Body of pancreas (tissue), 4 donors: ENCODE measurements around the gene GUCA2B. TPM values are rescaled to one million over a fixed set of nuclear protein-coding genes. Genes with fewer than 3 reads are reported as not detected.

Experiments
- ATAC-seq: fragments of 150-250 bp; one replicate; pipeline ENCODE4 v1.9.1; 2016
- DNase-seq, 4 donors: peaks; one replicate each; pipeline ENCODE4 v3.0.0-alpha.2; 2019
- H3K27ac ChIP-seq, 4 donors: fragments of 200-600 bp; sonication (generic); 1 replicate in 3 of 4; 2 replicates in 1 of 4; pipeline versions ENCODE4 v1.5.1 to v1.6.1; 2016 to 2019; ENCODE audit warnings: mild to moderate bottlenecking in 1 of 4, mixed read lengths in 1 of 4, moderate library complexity in 1 of 4
- H3K27me3 ChIP-seq, 2 donors: fragments of 200-600 bp; sonication (generic); one replicate each; pipeline ENCODE4 v1.6.0; 2016; ENCODE audit warnings: mild to moderate bottlenecking in 1 of 2
- H3K36me3 ChIP-seq, 2 donors: fragments of 200-600 bp; sonication (generic); replicated peaks in 1 of 2; 2 replicates each; pipeline ENCODE4 v1.5.1; 2016; ENCODE audit warnings: low read depth in 2 of 2; ENCODE audit not compliant: insufficient read depth in 1 of 2
- H3K4me1 ChIP-seq: fragments of 200-600 bp; sonication (generic); one replicate; pipeline ENCODE4 v1.6.0; 2016
- H3K4me3 ChIP-seq, 2 donors: fragments of 200-600 bp; sonication (generic); 1 replicate in 1 of 2; 2 replicates in 1 of 2; pipeline ENCODE4 v1.5.1; 2016 to 2019
- H3K9me3 ChIP-seq, 3 donors: fragments of 200-600 bp; sonication (generic); 1 replicate in 2 of 3; 2 replicates in 1 of 3; pipeline ENCODE4 v1.5.1; 2016
- CTCF ChIP-seq, 7 experiments: fragments of 450-650 bp in 4 of 7; fragments of 200-600 bp in 3 of 7; sonication (generic) in 3 of 7; IDR thresholded peaks; one replicate each; pipeline ENCODE4 v1.5.1; 2016 to 2019; ENCODE audit warnings: antibody characterized with exemption in 7 of 7
- POLR2A ChIP-seq, 3 donors: fragments of 450-650 bp; IDR thresholded peaks; one replicate each; pipeline ENCODE4 v1.6.1; 2016; ENCODE audit warnings: antibody characterized with exemption in 3 of 3, mild to moderate bottlenecking in 2 of 3
- WGBS, 2 donors: methylation state at CpG; one replicate each; pipeline ENCODE4 v1.1.5; 2017; 5-methylcytosine and 5-hydroxymethylcytosine counted together
- intact Hi-C: fragments of 100-400 bp; cut with DNase I; formaldehyde crosslinking; loops from one replicate; pipeline ENCODE4 v1.15.1; 2023
- total RNA-seq, 2 donors: library from RNA; depleted of rRNA; stranded (reverse); fragments of >200 nt; gene quantifications; one replicate each; pipeline ENCODE4 v1.1.0, GENCODE V29; 2016

Gene GUCA2B
- total RNA-seq, 2 donors from 2014 or later = not detected

- TF ChIP-seq POLR2A (IDR thresholded peaks at IDR 0.05) = no peak
- TF ChIP-seq CTCF (IDR thresholded peaks at IDR 0.05) = no peak
- Histone ChIP-seq H3K4me3 (no peak within 1 kb of the TSS), H3K36me3 (no peaks in the 10 kb centered on the region), H3K27me3 (no peaks in the 10 kb centered on the region), H3K4me1 (peaks cover 28% of the 10 kb centered on the region), H3K27ac (peak within 1 kb of the TSS; percentile 2 to 45 (median 32)), H3K9me3 (no peaks in the 10 kb centered on the region)
- 68 to 69% methylated on average over 14 to 24 of the region's 24 CpGs for WGBS, 2 donors
- DNase-seq = no peak
- peak; percentile 22 for ATAC-seq
- intact Hi-C loops = no loop called here
These were observed 11.6 kb downstream of the GUCA2B start, which contains the start of gene GUCA2A for GRCh38 chr1:42164551-42165420. Gene GUCA2A, minus strand, starts transcription at chr1:42164745. Its CDS starts 33 bp downstream, at chr1:42164712.

GRCh38 chr1:42165511-42166210, 12.5 kb downstream of the GUCA2B start:
- WGBS, 2 donors = 32 to 33% methylated on average over 9 to 12 of the region's 12 CpGs
- H3K27ac ChIP-seq = peak overlapping the region; percentile 26 to 45 (median 35)

GRCh38 chr1:42167611-42168390, 14.6 kb downstream of the GUCA2B start:
- WGBS, 2 donors = 77 to 79% methylated on average over 21 of the region's 21 CpGs
- Histone ChIP-seq H3K27me3 (no peaks in the 10 kb centered on the region), H3K9me3 (no peaks in the 10 kb centered on the region), H3K27ac (no peak overlapping the region), H3K4me3 (no peak overlapping the region), H3K4me1 (peaks cover 49% of the 10 kb centered on the region), H3K36me3 (no peaks in the 10 kb centered on the region)
- intact Hi-C loops = no loop called here
- no peak for DNase-seq
- ATAC-seq = no peak
- TF ChIP-seq CTCF (IDR thresholded peaks at IDR 0.05) (no peak), POLR2A (IDR thresholded peaks at IDR 0.05) (no peak)

More at GRCh38 chr1:42165511-42166210, 12.5 kb downstream of the GUCA2B start:
- intact Hi-C loops = no loop called here
- ATAC-seq = peak; percentile 84
- Histone ChIP-seq H3K27me3 (no peaks in the 10 kb centered on the region), H3K9me3 (no peaks in the 10 kb centered on the region), H3K36me3 (no peaks in the 10 kb centered on the region), H3K4me1 (peaks cover 28% of the 10 kb centered on the region), H3K4me3 (no peak overlapping the region)
- no peak for TF ChIP-seq POLR2A (IDR thresholded peaks at IDR 0.05)
- TF ChIP-seq CTCF (IDR thresholded peaks at IDR 0.05) = no peak
- DNase-seq = peak; percentile 69 to 85 (median 79)

GRCh38 chr1:42168391-42168670, 15.1 kb downstream of the GUCA2B start:
- H3K27ac ChIP-seq = no peak overlapping the region
- H3K9me3 ChIP-seq = no peaks in the 10 kb centered on the region
- H3K4me3 ChIP-seq = no peak overlapping the region
- H3K36me3 ChIP-seq = no peaks in the 10 kb centered on the region
- ATAC-seq (no peak), DNase-seq (no peak)
- H3K4me1 ChIP-seq = peaks cover 54% of the 10 kb centered on the region
- WGBS, 2 donors = 86 to 89% methylated on average over 1 of the region's 1 CpG
- intact Hi-C loops = no loop called here
- no peaks in the 10 kb centered on the region for H3K27me3 ChIP-seq
- no peak for TF ChIP-seq CTCF (IDR thresholded peaks at IDR 0.05)
- TF ChIP-seq POLR2A (IDR thresholded peaks at IDR 0.05) = no peak
